Loucy (cell line): ENCODE results near the gene CHPF2.

ENCODE experiments used
- H2AFZ ChIP-seq: fragments of 200-600 bp; sonication (generic); 2 replicates; pipeline ENCODE4 v1.6.0; 2016; ENCODE audit warnings: antibody characterized with exemption, mild to moderate bottlenecking, low read length, moderate library complexity
- H3F3A ChIP-seq: fragments of 200-600 bp; 2 replicates; pipeline ENCODE4 v1.6.0; 2016; ENCODE audit warnings: antibody characterized with exemption, low read depth, mild to moderate bottlenecking
- H3K27me3 ChIP-seq: fragments of 200-600 bp; sonication (generic); 2 replicates; pipeline ENCODE4 v1.6.1; 2014; ENCODE audit warnings: low read length, mild to moderate bottlenecking; ENCODE audit not compliant: insufficient read depth, poor library complexity, severe bottlenecking
- H3K36me3 ChIP-seq: fragments of 200-600 bp; sonication (generic); 2 replicates; pipeline ENCODE4 v1.6.1; 2016; ENCODE audit warnings: low read length; ENCODE audit not compliant: insufficient read depth
- H3K4me1 ChIP-seq: fragments of 200-600 bp; sonication (generic); 2 replicates; pipeline ENCODE4 v1.5.1; 2014; ENCODE audit warnings: low read length, mild to moderate bottlenecking; ENCODE audit not compliant: insufficient read depth, poor library complexity, severe bottlenecking
- H3K4me2 ChIP-seq: fragments of 200-600 bp; sonication (generic); 2 replicates; pipeline ENCODE4 v1.6.0; 2014; ENCODE audit warnings: antibody characterized with exemption, low read length, low read depth, mild to moderate bottlenecking; ENCODE audit not compliant: poor library complexity, severe bottlenecking
- H3K4me3 ChIP-seq: fragments of 200-600 bp; sonication (generic); 2 replicates; pipeline ENCODE4 v1.5.1; 2014; ENCODE audit warnings: low read length, mild to moderate bottlenecking, mixed read lengths; ENCODE audit not compliant: poor library complexity, severe bottlenecking
- H3K79me2 ChIP-seq: fragments of 200-600 bp; sonication (generic); 2 replicates; pipeline ENCODE4 v1.6.1; 2014; ENCODE audit warnings: low read length; ENCODE audit not compliant: insufficient read depth
- H3K9ac ChIP-seq: fragments of 200-600 bp; sonication (generic); 2 replicates; pipeline ENCODE4 v1.6.0; 2014; ENCODE audit warnings: mild to moderate bottlenecking, low read depth, low read length, moderate library complexity; ENCODE audit not compliant: poor library complexity, severe bottlenecking
- H3K9me2 ChIP-seq: fragments of 200-600 bp; sonication (generic); replicated peaks from 2 replicates; pipeline ENCODE4 v1.6.1; 2016; ENCODE audit warnings: low read depth, low read length, mixed read lengths
- H3K9me3 ChIP-seq: fragments of 200-600 bp; sonication (generic); 2 replicates; pipeline ENCODE4 v1.6.1; 2014; ENCODE audit warnings: mild to moderate bottlenecking, antibody characterized with exemption, low read length, low read depth; ENCODE audit not compliant: insufficient read depth
- H4K20me1 ChIP-seq: fragments of 200-600 bp; sonication (generic); 2 replicates; pipeline ENCODE4 v1.6.0; 2014; ENCODE audit warnings: antibody characterized with exemption, low read length, mild to moderate bottlenecking; ENCODE audit not compliant: insufficient read depth, poor library complexity, severe bottlenecking
- CTCF ChIP-seq: fragments of 200-600 bp; sonication (generic); conservative IDR thresholded peaks from 2 replicates; pipeline ENCODE4 v1.5.1; 2014; ENCODE audit warnings: mild to moderate bottlenecking, antibody characterized with exemption, low read length
- EZH2phosphoT487 ChIP-seq: fragments of 200-600 bp; IDR thresholded peaks from 2 replicates; pipeline ENCODE4 v1.6.1; 2018; ENCODE audit warnings: antibody characterized with exemption, mild to moderate bottlenecking, moderate library complexity, borderline replicate concordance

CHPF2 gene

GRCh38 chr7:151210087-151210854 lies 22.0 kb upstream of the CHPF2 start, which contains the start of gene H2BK1:
TSS of gene H2BK1 (minus strand) at chr7:151210488. CDS start at chr7:151210318, 170 bp downstream.
- Histone ChIP-seq H3K36me3 (peaks cover 22% of the 10 kb centered on the region; the same call in 1 of the 2 replicates), H3F3A (0 out of 2 replicates have a peak, but pooled peaks cover 7% of the 10 kb centered on the region), H3K27me3 (no peaks in the 10 kb centered on the region), H4K20me1 (no peaks in the 10 kb centered on the region), H3K4me2 (no peak within 1 kb of the TSS), H3K9ac (peak within 1 kb of the TSS; percentile 20), H2AFZ (no peak within 1 kb of the TSS), H3K4me3 (no peak within 1 kb of the TSS), H3K9me2 (no peaks in the 10 kb centered on the region), H3K4me1 (peaks cover 46% of the 10 kb centered on the region), H3K9me3 (no peaks in the 10 kb centered on the region), H3K79me2 (no peaks in the 10 kb centered on the region)
- TF ChIP-seq CTCF: no peak
- TF ChIP-seq EZH2phosphoT487: no peak

DNA sequence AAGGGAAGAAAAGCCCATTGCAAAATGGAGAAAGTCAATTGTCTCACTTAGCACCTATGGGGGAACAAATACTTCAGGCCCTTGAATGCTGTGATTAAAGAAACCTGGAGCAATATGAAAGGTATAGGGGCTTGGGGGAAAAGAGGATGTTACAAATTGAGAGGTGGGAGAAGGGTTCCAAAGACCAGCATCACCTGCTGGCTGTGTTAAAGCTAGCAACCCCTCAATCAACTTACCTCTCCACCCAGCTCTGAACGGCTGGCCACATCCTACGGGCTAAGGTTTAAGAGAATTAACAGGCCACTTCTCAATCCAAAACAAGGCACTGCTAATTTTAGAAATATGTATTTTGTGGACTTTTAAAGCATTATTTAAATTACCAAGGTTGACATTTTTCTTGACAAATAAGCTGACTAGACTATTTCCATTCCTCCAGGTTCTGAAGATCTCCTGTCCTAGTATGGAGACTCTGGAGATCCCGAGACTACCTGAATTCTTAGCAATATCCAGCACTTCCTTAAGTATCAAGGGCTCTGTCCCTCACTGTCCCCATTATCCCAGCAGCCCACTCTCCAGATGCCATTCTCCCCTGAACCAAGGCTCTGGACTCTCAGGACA lies 21.0 kb upstream of the CHPF2 start:
- Histone ChIP-seq H3K79me2 (no peaks in the 10 kb centered on the region), H3K9me2 (no peaks in the 10 kb centered on the region), H2AFZ (no peak overlapping the region), H3K9ac (no peak overlapping the region), H3K4me1 (peaks cover 37% of the 10 kb centered on the region), H3K4me3 (no peak overlapping the region), H3K36me3 (peaks cover 31% of the 10 kb centered on the region; the same call in 1 of the 2 replicates), H4K20me1 (no peaks in the 10 kb centered on the region), H3K9me3 (no peaks in the 10 kb centered on the region), H3K4me2 (no peak overlapping the region), H3K27me3 (no peaks in the 10 kb centered on the region), H3F3A (0 out of 2 replicates have a peak, but pooled peaks cover 7% of the 10 kb centered on the region)
- TF ChIP-seq CTCF: 0 out of 2 replicates have a peak, but pooled peaks have one; percentile 24
- no peak for TF ChIP-seq EZH2phosphoT487

DNA sequence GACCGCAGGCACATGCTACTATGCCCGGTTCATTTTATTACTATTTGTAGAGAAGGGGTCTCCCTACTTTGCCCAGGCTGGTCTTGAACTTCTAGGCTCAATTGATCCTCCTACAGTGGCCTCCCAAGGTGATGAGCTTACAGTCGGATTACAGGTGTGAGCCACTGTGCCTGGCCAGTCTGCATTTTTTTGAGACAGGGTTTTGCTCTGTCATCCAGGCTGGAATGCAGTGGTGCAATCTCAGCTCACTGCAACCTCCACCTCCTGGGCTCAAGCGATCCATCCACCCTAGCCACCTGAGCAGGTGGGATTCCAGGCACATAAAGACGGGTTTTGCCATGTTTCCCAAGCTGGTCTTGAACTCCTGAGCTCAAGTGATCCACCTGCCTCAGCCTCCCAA lies 19.7 kb upstream of the CHPF2 start:
- Histone ChIP-seq H3F3A (0 out of 2 replicates have a peak, but pooled peaks cover 2% of the 10 kb centered on the region), H3K9me2 (no peaks in the 10 kb centered on the region), H2AFZ (no peak overlapping the region), H3K9ac (no peak overlapping the region), H4K20me1 (no peaks in the 10 kb centered on the region), H3K9me3 (no peaks in the 10 kb centered on the region), H3K4me2 (no peak overlapping the region), H3K79me2 (no peaks in the 10 kb centered on the region), H3K4me3 (no peak overlapping the region), H3K4me1 (peaks cover 25% of the 10 kb centered on the region), H3K36me3 (peaks cover 44% of the 10 kb centered on the region; the same call in 1 of the 2 replicates), H3K27me3 (no peaks in the 10 kb centered on the region)
- TF ChIP-seq CTCF (no peak), EZH2phosphoT487 (no peak)
